Nephron (organoid): ENCODE measurements around the gene GMDS.

Source experiments
- H3K27ac Mint-ChIP-seq, 3 experiments: 2 replicates each; pipeline ENCODE4 v1.8.0; 2020; ENCODE audit warnings: mixed read lengths in 3 of 3, mild to moderate bottlenecking in 2 of 3, moderate library complexity in 1 of 3
- H3K27me3 Mint-ChIP-seq: 2 replicates; pipeline ENCODE4 v1.8.0; 2021; ENCODE audit warnings: low read depth, mild to moderate bottlenecking, moderate library complexity, mixed read lengths
- H3K36me3 Mint-ChIP-seq: 2 replicates; pipeline ENCODE4 v1.8.0; 2020; ENCODE audit warnings: low read depth, mixed read lengths
- H3K4me1 Mint-ChIP-seq: 2 replicates; pipeline ENCODE4 v1.8.0; 2020; ENCODE audit warnings: mixed read lengths
- H3K4me3 Mint-ChIP-seq, 3 experiments: 2 replicates each; pipeline ENCODE4 v1.8.0; 2020; ENCODE audit warnings: mild to moderate bottlenecking in 3 of 3, mixed read lengths in 3 of 3, moderate library complexity in 2 of 3
- H3K9me3 Mint-ChIP-seq: 2 replicates; pipeline ENCODE4 v1.8.0; 2020; ENCODE audit warnings: mixed read lengths
- CTCF ChIP-seq, 3 experiments: fragments of 200-600 bp; sonication (generic); IDR thresholded peaks; one replicate each; pipeline ENCODE4 v1.5.0; 2021; ENCODE audit warnings: antibody characterized with exemption in 3 of 3; ENCODE audit not compliant: unreplicated experiment in 3 of 3

GMDS gene

GRCh38 chr6:1631251-1631650 lies 614.2 kb downstream of the GMDS start:
- TF ChIP-seq CTCF (IDR thresholded peaks at IDR 0.05; ENCODE audit: unreplicated experiment in 3 of 3) = no peak
- no peak overlapping the region for H3K4me3 Mint-ChIP-seq
- no peaks in the 10 kb centered on the region for H3K9me3 Mint-ChIP-seq
- peaks cover 5% of the 10 kb centered on the region for H3K36me3 Mint-ChIP-seq
- peaks cover 47% of the 10 kb centered on the region for H3K4me1 Mint-ChIP-seq
- H3K27me3 Mint-ChIP-seq = peaks cover 60% of the 10 kb centered on the region
- H3K27ac Mint-ChIP-seq = no peak overlapping the region

GRCh38 chr6:1630771-1631217 lies 614.6 kb downstream of the GMDS start:
- no peak for TF ChIP-seq CTCF (IDR thresholded peaks at IDR 0.05; ENCODE audit: unreplicated experiment in 3 of 3)
- H3K4me1 Mint-ChIP-seq = peaks cover 45% of the 10 kb centered on the region
- H3K27ac Mint-ChIP-seq = no peak overlapping the region
- peaks cover 65% of the 10 kb centered on the region for H3K27me3 Mint-ChIP-seq
- H3K9me3 Mint-ChIP-seq = no peaks in the 10 kb centered on the region
- H3K36me3 Mint-ChIP-seq = peaks cover 5% of the 10 kb centered on the region
- H3K4me3 Mint-ChIP-seq = no peak overlapping the region

- no peak for TF ChIP-seq CTCF (IDR thresholded peaks at IDR 0.05; ENCODE audit: unreplicated experiment in 3 of 3)
- Mint-ChIP-seq H3K4me1 (peaks cover 44% of the 10 kb centered on the region), H3K27ac (no peak overlapping the region), H3K4me3 (no peak overlapping the region), H3K27me3 (peaks cover 70% of the 10 kb centered on the region), H3K9me3 (no peaks in the 10 kb centered on the region), H3K36me3 (peaks cover 5% of the 10 kb centered on the region)
These were observed 615.1 kb downstream of the GMDS start for GRCh38 chr6:1630212-1630770.

- no peak overlapping the region for H3K27ac Mint-ChIP-seq
- no peak overlapping the region for H3K4me3 Mint-ChIP-seq
- no peak for TF ChIP-seq CTCF (IDR thresholded peaks at IDR 0.05; ENCODE audit: unreplicated experiment in 3 of 3)
- H3K4me1 Mint-ChIP-seq = peaks cover 37% of the 10 kb centered on the region
- H3K27me3 Mint-ChIP-seq = peaks cover 80% of the 10 kb centered on the region
- H3K36me3 Mint-ChIP-seq = peaks cover 5% of the 10 kb centered on the region
- no peaks in the 10 kb centered on the region for H3K9me3 Mint-ChIP-seq
These were observed 616.1 kb downstream of the GMDS start for GRCh38 chr6:1629316-1629715.

GRCh38 chr6:1627827-1628560 lies 617.4 kb downstream of the GMDS start:
- peaks cover 85% of the 10 kb centered on the region for H3K27me3 Mint-ChIP-seq
- TF ChIP-seq CTCF (IDR thresholded peaks at IDR 0.05; ENCODE audit: unreplicated experiment in 3 of 3) = no peak
- no peak overlapping the region for H3K4me3 Mint-ChIP-seq
- peak overlapping the region in 1 of 3 experiments; percentile 45 for H3K27ac Mint-ChIP-seq
- no peaks in the 10 kb centered on the region for H3K9me3 Mint-ChIP-seq
- H3K36me3 Mint-ChIP-seq = peaks cover 5% of the 10 kb centered on the region
- H3K4me1 Mint-ChIP-seq = peaks cover 42% of the 10 kb centered on the region

GRCh38 chr6:1626481-1626880 lies 618.9 kb downstream of the GMDS start:
- Mint-ChIP-seq H3K27me3 (peaks cover 93% of the 10 kb centered on the region), H3K36me3 (no peaks in the 10 kb centered on the region), H3K4me3 (peak overlapping the region; percentile 81 to 90 (median 87)), H3K27ac (peak overlapping the region; percentile 44 to 80 (median 72)), H3K9me3 (no peaks in the 10 kb centered on the region), H3K4me1 (peaks cover 53% of the 10 kb centered on the region)
- TF ChIP-seq CTCF (IDR thresholded peaks at IDR 0.05; ENCODE audit: unreplicated experiment in 3 of 3) = no peak
